GDM1 (cell line): ENCODE measurements around the gene GABRR3.

Experiments used
- DNase-seq: peaks from one replicate; lab custom pipeline; 2025; lab: John Stamatoyannopoulos, UW

The GABRR3 gene

DNA sequence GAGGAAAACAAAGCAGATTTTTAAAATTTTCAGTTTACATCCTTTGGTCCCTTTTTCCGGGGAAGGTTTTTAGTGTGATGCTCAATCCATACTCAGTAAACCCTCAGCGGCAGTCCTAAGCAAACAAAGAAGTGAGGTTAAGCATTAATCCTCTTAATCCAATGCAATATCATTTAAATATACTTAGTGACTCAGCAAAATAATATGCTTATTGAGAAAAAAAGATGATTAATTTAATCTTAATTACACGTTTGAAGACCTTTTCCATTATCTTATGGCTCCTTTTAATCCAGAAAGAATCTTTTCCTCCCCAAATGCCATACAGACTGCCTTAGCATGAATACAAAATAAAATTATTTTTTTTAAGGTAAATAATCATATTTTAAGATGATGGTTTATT, at the start of gene GABRR3:
Gene GABRR3, minus strand, starts transcription at position 108 of the 400 bp plus-strand sequence. CDS start 328 bp downstream, outside the sequence.
- DNase-seq: no peak

DNA sequence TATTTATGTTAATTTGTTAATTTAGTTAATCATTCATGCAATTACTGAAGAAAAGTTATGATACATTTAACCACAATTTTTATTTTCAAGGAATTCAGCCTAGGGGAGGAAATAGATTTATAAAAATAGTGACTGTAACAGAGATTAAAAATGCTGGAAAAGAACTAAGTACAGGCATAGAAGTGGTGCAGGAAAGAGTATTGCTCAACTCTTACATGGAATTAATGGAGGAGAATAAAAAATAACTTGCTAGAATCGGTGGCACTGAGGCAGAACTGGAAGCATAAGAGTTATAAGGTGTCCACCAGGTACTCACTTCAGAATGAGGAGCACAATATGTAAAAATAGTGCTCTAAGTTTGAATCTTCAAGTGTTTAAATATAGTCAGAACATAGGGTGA, 38.4 kb upstream of the GABRR3 start:
- DNase-seq: no peak

DNA sequence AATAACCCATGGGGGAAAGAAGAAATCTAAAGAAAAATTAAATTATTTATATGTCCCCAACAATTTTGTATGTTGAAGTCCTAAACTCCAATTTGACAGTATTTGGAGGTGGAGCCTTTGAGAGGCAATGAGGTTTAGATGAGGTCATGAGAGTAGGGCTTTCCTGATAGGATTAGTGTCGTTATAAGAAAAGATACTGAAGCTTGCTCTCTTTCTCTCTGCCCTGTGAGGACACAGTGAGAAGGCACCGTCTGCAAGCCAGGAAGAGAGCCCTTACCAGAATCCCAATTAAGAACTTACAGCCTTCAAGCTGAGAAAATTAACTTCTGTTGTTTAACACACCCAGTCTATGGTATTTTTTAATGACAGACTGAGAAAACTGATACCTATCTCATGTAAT, 35.7 kb upstream of the GABRR3 start:
- DNase-seq: no peak

DNA sequence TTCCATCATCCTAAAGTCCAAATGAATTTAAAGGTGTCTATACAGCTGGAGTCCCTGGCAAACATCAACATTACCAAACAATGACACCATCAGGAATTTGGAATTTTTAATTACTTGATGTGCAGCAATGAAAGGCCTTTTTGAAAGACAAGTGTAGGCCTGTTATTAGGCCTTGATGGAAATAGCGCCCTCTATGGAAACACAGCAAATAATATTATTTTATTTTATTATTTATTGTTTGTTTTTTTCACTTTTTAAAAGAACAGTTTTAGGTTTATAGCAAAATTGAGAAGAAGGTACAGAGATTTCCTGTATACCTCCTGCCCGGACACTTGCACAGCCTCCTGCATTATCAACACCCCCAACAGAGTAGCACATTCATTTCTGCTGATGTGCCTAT, 33.7 kb upstream of the GABRR3 start:
- no peak for DNase-seq

DNA sequence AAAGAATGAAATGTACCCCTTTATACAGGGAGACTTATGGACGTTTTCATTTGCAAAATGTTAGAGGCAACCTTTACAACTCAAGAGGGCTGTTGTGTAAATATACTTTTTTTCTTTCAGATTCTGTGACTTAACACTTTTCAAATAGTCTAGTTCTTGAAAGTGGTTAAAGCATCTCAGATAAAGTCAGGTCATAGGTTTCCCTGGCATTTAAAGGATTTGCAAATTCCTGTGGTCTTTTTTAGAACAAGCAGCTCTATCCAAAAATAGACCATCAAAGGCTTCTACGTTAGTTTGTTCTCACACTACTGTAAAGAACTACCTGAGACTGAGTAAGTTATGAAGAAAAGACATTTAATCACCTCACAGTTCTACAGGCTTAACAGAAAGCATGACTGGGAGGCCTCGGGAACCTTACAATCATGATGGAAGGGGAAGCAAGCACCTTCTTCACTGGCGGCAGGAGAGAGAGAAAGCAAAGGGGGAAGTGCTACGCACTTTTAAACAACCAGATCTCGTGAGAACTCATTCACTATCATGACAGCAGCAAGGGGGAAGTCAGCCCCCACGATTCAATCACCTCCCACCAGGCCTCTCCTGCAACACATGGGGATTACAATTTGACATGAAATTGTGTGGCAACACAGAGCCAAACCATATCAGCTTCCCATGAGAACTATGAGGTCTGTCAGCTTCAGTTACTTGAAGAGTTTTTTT, 23.3 kb upstream of the GABRR3 start:
- DNase-seq: no peak

DNA sequence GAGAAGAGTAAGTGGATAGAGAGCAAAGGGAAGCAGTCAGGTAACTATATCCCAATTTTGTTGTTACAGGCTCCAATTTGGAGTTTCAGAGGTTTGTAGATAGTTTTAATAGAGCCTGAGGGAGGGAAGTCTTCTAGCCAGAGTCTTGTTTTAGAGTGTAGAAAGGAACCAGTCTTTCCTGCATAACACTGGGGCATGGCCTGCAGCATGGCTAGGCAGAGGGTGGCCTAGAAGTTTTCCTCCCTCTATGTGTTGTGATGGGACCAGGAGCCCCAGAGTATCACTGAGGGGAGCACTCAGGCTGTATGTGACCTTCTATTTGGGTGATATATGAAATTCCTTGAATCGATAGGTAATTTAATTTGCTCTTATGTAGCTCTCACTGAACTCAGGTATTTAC, 22.5 kb upstream of the GABRR3 start:
- DNase-seq: no peak

DNA sequence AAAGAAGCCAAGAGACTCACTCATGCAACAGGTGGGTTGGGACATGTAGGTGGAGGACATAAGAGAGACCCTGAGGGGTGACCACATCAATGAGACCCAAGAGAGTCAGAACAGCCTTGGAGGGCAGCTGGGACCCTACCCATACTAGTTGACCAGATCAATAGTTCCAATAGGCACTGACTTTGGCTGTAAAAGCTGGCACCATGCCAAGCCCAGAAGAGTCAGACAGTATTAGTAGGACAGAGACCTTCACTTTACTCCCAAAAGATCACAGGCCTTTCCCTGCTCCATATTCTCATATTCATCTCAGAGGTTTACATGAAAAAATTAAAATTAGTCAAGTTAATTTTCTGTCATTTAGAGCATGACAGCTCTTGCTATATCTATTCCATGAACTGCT, 20.9 kb upstream of the GABRR3 start:
- DNase-seq: no peak

DNA sequence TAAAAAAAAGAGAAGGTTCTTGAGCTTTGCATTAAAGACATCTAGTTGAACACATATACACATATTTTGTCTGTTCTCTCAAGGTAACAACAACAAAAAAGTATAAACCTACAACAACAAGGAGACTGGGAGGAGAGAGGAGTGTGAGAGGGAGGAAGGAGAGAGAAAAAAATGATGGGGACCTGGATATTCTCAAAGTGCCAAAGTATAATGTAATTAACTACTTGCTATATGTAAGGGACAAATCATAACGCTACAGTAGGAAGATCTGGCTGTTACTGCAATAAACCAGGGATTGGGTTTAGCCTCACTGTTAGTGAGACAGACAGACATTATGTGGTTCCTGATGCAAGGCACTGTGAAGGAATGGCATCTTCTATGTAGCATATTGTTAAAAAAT, 14.2 kb upstream of the GABRR3 start:
- no peak for DNase-seq

DNA sequence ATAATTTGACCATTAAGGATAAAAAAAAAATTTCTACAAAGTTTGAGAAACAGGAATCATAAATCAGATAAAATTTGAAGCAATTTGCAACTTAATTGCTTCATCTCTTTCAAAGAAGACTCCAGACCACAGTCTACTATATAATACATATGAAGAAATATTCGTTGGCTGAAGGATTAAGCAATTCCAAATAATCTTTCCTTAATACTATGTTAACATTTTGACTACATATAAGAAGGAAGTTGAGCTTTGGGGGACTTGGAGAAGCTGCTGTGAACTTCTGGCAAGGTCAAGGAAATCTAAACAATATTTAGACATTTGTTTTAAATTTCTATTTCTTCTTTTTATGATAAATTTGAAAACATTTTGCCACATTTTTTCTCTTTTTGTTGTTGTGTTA, 13.5 kb upstream of the GABRR3 start:
- no peak for DNase-seq

DNA sequence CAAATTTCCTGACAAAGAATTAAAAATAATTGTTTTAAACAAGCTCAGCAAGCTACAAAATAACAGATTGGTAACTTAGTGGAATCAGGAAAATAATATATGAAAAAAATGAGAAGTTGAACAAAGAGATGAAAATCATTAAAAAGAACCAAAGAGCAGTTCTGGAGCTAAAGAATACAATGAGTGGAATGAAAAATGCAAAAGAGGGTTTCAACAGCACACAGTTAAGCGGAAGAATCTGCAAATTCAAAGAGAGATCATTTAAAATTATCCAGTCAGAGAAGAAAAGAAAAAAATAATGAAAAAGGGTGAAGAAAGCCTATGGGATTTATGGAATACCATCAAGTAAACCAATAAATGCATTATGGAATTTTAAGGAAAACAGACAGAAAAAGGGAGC, 6.2 kb upstream of the GABRR3 start:
- DNase-seq: no peak

DNA sequence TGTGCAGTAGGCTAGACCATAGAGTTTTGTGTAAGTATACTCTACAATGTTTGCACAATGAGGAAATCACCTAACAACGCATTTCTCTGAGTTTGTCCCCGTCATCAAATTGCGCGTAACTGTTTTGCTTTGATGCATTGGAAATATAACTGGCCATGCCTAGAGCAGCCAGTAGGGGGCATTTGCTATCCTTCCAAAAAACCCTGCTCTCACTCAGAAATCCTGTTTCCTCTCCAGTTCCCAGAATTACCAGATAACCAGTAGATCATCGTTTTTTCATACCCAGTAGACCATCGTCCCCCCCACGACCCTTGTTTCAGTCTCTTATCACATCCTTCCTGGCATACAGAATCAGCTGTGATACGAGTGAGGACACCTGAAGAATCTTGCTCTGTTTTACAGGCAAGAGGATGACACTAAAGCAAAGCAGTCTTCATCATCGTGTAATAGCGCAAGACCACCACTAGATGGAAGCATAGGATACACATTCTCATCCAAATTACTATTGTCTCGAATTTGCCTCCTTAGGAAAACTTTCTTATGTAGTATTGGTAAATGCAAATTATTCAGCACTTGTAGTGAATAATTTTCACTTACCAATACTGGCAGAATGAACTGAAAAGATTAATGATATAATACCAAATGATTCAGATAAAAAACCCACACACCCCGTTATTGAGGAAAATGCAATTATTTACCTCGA, 4.4 kb upstream of the GABRR3 start:
- peak; percentile 58 for DNase-seq

DNA sequence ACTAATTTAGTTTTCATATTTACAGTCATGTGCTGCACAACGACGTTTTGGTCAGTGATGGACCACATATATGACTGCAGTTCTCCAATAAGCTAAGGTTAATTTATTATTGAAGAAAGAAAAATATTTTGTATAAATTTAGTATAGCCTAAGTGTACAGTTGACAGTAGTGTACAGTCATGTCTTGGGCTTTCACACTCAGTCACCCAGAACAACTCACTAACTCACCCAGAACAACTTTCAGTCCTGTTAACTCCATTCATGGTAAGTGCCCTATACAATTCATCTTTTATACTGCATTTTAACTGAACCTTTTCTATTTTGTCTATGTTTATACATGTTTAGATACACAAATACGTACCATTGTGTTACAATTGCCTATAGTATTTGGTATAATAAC, 3.8 kb upstream of the GABRR3 start:
- no peak for DNase-seq

DNA sequence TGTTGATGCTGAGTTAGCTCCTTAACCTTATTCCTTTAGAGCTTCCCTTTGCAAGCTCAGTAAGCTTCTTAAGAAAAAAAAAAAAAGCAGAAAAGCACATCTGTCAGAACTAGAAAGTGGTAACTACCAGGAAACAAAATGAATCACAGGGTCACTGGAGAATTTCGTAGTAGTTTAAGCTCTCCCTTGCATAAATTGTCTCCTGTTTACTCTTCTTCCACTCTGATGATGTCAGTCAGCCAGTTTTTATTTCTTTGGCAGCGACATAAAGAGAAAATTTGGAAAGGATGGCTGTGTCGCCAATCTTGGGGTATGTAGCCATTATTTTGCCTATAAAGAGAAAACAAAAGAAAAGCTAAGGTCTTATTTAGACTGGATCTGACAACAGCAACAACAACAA, 3.2 kb upstream of the GABRR3 start:
- no peak for DNase-seq

DNA sequence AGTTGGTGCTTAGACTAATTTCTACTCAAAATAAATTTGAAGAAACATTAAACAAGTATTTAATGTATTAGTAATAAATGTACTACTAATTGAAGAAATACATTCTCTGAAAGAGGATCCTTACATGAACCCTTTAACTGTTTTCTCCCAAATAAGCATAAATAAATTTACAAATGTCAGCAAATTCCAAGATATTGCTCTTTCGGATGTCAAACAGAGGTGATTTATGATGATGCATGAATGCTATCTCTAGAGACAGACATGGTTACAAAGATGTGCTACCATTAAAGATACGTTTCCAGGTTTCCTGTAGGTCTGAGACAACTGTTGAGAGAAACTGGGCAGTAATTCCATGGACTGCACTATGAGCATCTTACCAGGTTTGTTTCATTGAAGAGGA, 629 bp downstream of the GABRR3 start:
- DNase-seq: no peak

DNA sequence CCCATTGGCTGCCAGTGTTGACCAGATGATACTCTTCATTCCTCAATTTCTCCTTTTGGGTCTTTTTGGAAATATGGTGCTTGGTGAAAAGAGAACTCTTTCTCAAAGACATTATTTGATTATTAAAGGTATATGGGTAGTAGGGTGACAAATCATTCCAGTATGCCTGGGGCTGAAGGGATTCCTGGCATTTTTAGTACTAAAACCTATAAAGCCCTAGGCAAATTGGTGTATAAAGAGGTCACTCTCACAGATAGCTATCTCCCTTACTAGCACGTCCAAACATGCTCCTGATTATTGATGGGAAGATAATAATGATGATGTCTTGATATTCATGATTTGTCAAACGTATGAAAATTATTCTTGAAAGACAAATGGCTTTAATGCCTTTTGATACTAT, 1.1 kb downstream of the GABRR3 start:
- no peak for DNase-seq

DNA sequence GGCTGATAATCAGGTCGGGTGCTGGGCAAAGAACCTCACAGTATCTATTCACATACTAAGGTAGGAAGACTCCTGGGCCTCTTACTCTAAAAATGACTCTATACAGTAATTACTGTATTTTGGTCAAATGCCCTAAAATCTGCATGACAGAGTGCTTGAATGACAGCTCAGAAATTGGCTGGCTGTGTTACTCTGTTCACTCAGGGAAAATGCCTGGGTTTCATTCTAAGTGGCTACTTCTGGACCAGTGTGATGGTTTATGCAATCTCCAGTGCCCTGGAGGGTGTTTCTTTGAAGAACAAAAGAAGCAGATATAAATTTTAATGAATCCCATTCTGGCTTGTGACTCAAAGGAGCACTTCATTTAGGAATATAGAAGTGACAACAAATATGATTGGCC, 2.2 kb downstream of the GABRR3 start:
- no peak for DNase-seq

DNA sequence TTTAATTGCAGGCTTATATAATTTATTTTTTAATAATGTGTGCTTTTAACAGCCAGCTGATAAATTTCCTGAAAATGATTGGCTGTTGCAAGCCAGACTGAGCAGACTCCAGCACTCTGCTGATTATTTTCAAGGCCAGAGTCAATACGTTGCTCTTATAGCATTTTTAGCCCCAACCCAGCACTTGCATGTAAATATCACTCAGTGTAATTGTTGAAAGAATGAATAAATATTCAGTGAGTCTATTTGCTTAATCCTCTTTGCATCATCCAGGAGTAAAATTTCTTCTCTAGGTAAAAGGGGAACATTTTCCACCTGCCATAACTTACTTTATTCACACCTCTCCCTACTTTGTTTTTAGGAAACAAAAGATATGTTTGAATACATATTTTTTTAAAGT, 2.9 kb downstream of the GABRR3 start:
- DNase-seq: no peak

DNA sequence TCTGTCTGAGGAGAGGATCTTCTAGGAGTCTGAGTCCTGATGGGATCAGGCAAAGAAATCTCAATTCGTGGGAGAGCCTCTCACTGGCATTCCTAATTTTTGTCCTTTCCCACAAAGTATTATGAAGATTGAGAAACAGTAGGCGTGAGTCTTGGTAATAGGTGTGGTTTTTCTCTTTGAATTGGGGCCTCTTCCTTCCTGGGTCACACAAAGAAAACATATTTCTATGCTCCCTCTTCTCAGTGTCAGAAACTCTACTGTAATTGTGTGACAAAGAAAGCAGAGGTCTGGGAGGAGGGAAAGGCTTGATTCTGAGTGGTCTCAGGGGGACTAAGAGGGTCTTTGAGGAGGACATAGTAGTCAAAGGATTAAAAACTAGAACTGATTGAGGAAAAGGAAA, 6.0 kb downstream of the GABRR3 start:
- no peak for DNase-seq

DNA sequence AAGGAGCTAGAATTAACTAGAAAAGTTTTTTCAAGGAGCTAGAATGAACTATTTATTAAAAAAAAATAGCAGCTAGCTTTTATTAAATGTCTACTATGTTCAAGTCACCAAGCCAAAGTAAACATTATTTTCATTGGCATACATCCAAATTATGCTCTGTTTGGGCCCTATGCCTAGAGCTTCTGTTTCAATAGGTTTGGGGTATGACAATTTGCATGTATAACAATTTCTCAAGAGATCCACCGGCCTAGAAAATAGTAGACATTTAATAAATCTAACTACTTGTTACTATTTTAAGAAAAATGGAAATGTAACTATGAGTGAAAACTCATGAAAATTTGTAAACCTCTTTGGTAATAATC, 8.0 kb downstream of the GABRR3 start:
- DNase-seq: no peak

DNA sequence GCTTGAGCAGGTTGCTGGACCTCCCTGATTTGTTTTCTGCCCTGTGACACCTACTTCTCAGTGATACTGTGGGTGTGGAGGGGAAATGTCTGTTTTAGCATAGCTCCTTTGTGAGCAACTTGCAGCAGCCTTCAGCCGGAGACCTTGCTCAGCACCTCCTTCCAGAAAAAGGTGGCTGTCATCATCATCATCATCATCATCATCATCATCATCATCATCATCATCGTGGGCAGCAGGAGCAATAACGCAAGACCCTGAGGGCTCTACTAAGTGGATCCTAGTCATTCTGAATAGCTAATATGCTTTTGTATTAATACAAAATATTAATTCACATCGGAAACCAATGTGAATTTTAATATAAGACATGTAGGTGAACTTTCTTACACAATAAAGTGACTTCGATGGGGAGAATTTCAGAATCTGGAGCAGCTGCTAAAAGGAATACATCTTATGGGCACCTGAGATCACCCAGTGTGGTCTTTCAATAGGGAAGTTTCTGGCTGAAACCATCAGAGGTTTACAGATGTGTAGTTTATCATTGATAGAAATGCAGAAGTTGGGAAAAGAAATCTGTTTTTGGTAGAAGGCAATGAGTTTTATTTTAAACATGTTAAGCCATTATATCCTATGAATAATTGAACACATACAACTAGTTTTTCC, 8.6 kb downstream of the GABRR3 start:
- no peak for DNase-seq

DNA sequence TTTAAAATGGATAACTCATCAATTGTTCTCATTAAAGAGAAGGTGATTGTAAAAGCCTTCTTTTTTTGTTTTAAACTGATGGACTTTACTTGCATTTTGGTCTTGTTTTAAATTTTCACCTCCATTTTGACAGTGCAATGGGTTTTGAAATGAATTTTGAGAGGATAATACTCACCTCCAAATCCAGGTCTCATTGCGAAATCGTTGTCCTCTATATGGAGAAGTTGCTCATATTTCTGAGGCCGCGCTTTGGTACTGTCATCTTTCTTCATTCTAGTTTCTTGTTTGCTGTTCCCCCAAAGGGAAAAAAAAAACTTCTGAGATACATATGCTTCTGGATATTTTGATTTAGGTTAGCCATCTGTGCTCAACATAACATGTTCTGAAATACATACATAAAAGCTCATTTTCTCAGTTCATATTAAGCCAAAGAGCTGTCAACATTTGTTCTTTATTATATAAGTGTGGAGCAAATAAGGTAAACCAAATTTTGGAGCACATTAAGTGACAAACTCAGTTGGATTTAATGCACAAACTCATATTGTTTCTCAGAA, 9.6 kb downstream of the GABRR3 start:
- DNase-seq: no peak

DNA sequence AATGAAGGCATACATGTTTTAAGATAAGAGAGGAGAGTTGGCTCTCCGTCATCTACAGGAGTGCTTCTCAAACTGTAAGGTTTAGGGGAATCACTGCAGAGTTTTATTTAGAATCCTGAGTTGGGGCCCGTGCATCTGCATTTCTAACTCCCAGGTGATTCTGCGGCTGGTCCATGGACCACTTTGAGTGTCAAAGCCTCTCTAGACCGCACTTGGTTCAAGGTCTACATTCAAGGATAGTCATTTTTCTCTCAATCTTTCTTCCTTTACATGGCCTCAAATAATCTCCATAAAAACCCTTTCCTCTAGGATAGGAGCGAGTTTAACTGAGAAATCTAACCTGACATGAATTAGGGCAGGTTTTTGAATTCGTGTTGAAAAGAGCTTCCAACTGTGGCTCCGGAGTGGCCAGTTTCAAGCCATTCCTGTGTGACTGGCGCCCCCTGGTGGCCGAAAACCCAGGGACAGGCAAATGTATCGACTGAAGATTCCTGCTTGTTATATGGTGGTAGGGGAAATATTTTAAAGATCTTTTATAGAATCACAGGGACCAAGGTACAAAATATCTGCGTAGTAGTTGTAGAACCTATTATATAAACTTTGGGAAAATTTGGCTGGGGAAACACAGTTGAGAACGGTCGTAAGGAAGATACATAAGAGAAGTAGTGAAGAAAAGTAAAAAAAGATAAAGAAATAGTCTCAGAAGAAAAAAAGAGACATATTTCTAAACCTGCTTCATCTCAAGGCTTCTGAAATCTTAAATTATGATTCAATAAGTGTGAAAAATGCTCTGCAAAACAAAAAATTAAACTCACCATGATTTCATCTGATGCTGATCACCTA, 11.9 kb downstream of the GABRR3 start:
- peak; percentile 45 for DNase-seq
